K562 (cell line): ENCODE results near the gene TP53BP1. TPM values are rescaled to one million over a fixed set of nuclear protein-coding genes. Genes with fewer than 3 reads are reported as not detected.

Source experiments
- ATAC-seq: fragments of 200-7000 bp; cut with Tn5 transposase; 3 replicates; pipeline ENCODE4 v1.9.1; 2020; ENCODE audit warnings: moderate library complexity
- BruUV-seq: library from RNA; stranded (reverse); fragments of 400-500 nt; replicated peaks from 2 replicates; lab custom pipeline; 2021; lab: Mats Ljungman, UMichigan
- CTCF ChIA-PET: fragments of 300-600 bp; formaldehyde crosslinking; extraction: SDS; loops from one replicate; lab custom pipeline; 2021; ENCODE audit warnings: low intra/inter-chr PET ratio; lab: Yijun Ruan, JAX
- POLR2A ChIA-PET: fragments of 300-600, 350-650 bp; sonication (Branson Sonifier 250); formaldehyde crosslinking; extraction: SDS; loops from one replicate; lab custom pipeline; 2021; ENCODE audit warnings: antibody characterized with exemption, inconsistent platforms; lab: Yijun Ruan, JAX
- DNase-seq, 4 experiments: peaks; one replicate each; pipeline versions ENCODE4 v3.0.0 to v3.0.0-alpha.2; 2011 to 2018; ENCODE audit warnings: low spot score in 3 of 4, mixed read lengths in 3 of 4; ENCODE audit errors: extremely low read depth in 1 of 4
- FAIRE-seq: peaks from 2 replicates; lab custom pipeline; 2011; peaks lifted over from hg19 to GRCh38; lab: Jason Lieb, UNC
- H2AFZ ChIP-seq: 2 replicates; pipeline ENCODE4 v1.6.0; 2011; ENCODE audit warnings: low read depth, low read length, control low read depth, inconsistent platforms
- H3K27ac ChIP-seq: fragments of 200-600 bp; 3 replicates; pipeline ENCODE4 v1.8.0; 2011; ENCODE audit warnings: low read depth, mild to moderate bottlenecking, control low read depth, inconsistent platforms, low read length, moderate library complexity, mixed read lengths; ENCODE audit errors: extremely low read depth
- H3K27me3 ChIP-seq, 2 experiments: fragments of 300-600 bp in 1 of 2; 2 replicates in 1 of 2; 3 replicates in 1 of 2; pipeline versions ENCODE4 v1.6.0 to v1.8.0; 2011; ENCODE audit warnings: inconsistent platforms in 2 of 2, low read length in 2 of 2, mild to moderate bottlenecking in 1 of 2, mixed read lengths in 1 of 2, moderate library complexity in 1 of 2; ENCODE audit not compliant: control insufficient read depth in 2 of 2, insufficient read depth in 2 of 2
- H3K36me3 ChIP-seq: fragments of 300-600 bp; 3 replicates; pipeline ENCODE4 v1.8.0; 2011; ENCODE audit warnings: mild to moderate bottlenecking, low read length, inconsistent platforms; ENCODE audit not compliant: control insufficient read depth, insufficient read depth
- H3K4me1 ChIP-seq, 2 experiments: fragments of 200-600 bp in 1 of 2; replicated peaks in 1 of 2; 2 replicates in 1 of 2; 3 replicates in 1 of 2; pipeline versions ENCODE4 v1.5.1 to v1.8.0; 2011; ENCODE audit warnings: inconsistent platforms in 2 of 2, low read length in 2 of 2, mild to moderate bottlenecking in 1 of 2, mixed read lengths in 1 of 2, moderate library complexity in 1 of 2; ENCODE audit not compliant: control insufficient read depth in 2 of 2, insufficient read depth in 2 of 2
- H3K4me2 ChIP-seq: 2 replicates; pipeline ENCODE4 v1.6.1; 2011; ENCODE audit warnings: low read length, control low read depth, inconsistent platforms, mixed read lengths; ENCODE audit not compliant: insufficient read depth
- H3K4me3 ChIP-seq: fragments of 200-600 bp; sonication (generic), shearing (Covaris generic); 2 replicates; pipeline ENCODE4 v1.5.1; 2016; ENCODE audit warnings: control low read depth, inconsistent platforms
- H3K79me2 ChIP-seq: fragments of 200-600 bp; 3 replicates; pipeline ENCODE4 v1.8.0; 2011; ENCODE audit warnings: low read length, inconsistent platforms; ENCODE audit not compliant: control insufficient read depth, insufficient read depth
- H3K9ac ChIP-seq, 2 experiments: 2 replicates each; pipeline versions ENCODE4 v1.6.0 to v1.6.1; 2011; ENCODE audit warnings: low read depth in 2 of 2, low read length in 2 of 2, control low read depth in 1 of 2, inconsistent platforms in 1 of 2, mild to moderate bottlenecking in 1 of 2, mixed read lengths in 1 of 2; ENCODE audit not compliant: insufficient read depth in 1 of 2
- H3K9me1 ChIP-seq: one replicate; pipeline ENCODE4 v1.6.0; 2011; ENCODE audit warnings: inconsistent platforms, mild to moderate bottlenecking, low read length, moderate library complexity; ENCODE audit not compliant: control insufficient read depth, insufficient read depth
- H3K9me3 ChIP-seq: replicated peaks from 2 replicates; pipeline ENCODE4 v1.5.1; 2011; ENCODE audit warnings: low read depth, low read length, inconsistent platforms; ENCODE audit not compliant: control insufficient read depth, insufficient read depth
- H4K20me1 ChIP-seq: replicated peaks from 2 replicates; pipeline ENCODE4 v1.6.1; 2011; ENCODE audit warnings: low read length, inconsistent platforms, mixed read lengths; ENCODE audit not compliant: control insufficient read depth, insufficient read depth
- ARNT ChIP-seq, 2 experiments: fragments of 450-650 bp; IDR thresholded peaks; 2 replicates each; pipeline ENCODE4 v1.6.1; 2016; ENCODE audit warnings: mild to moderate bottlenecking in 1 of 2
- C11orf30 ChIP-seq: fragments of 450-650 bp; IDR thresholded peaks from 2 replicates; pipeline ENCODE4 v1.6.1; 2016; ENCODE audit warnings: low read depth, mild to moderate bottlenecking
- CGGBP1 ChIP-seq: fragments of 250-450 bp; sonication (Bioruptor Pico); IDR thresholded peaks from 2 replicates; pipeline ENCODE4 v1.9.0; 2021; ENCODE audit warnings: mild to moderate bottlenecking
- PRPF4 ChIP-seq: fragments of 200-400 bp; formaldehyde crosslinking; IDR thresholded peaks from one replicate; pipeline ENCODE4 v1.6.1; 2017; ENCODE audit warnings: low read length, low read depth, mild to moderate bottlenecking; ENCODE audit not compliant: insufficient read depth, poor library complexity, severe bottlenecking
- ZNF24 ChIP-seq: fragments of 450-650 bp; IDR thresholded peaks from 2 replicates; pipeline ENCODE4 v1.6.1; 2016
- ZNF589 ChIP-seq: fragments of 200-800 bp; sonication (Bioruptor generic); IDR thresholded peaks from 2 replicates; pipeline ENCODE4 v1.6.1; 2016; ENCODE audit warnings: low read depth, missing genetic modification characterization, missing compliant biosample characterization
- WGBS: fragments of 100-300 bp; shearing (Covaris generic); methylation state at CpG from one replicate; pipeline ENCODE4 v1.1.6; 2016; ENCODE audit warnings: low coverage, mixed read lengths; ENCODE audit not compliant: insufficient coverage; ENCODE audit errors: missing lambda C conversion rate; 5-methylcytosine and 5-hydroxymethylcytosine counted together
- in situ Hi-C: fragments of 300-500 bp; cut with MboI; formaldehyde crosslinking; loops from 4 replicates; pipeline ENCODE4 v1.15.0; 2018; ENCODE audit warnings: inconsistent platforms, mixed read lengths
- intact Hi-C: fragments of 100-400 bp; cut with micrococcal nuclease; formaldehyde crosslinking; loops from 2 replicates; pipeline ENCODE4 v1.14.2; 2022
- polyA plus RNA-seq, 8 experiments: library from polyadenylated mRNA; depleted of rRNA in 4 of 8; stranded (reverse) in 5 of 8; unstranded in 3 of 8; fragments of >200 nt; fragmentation: Nextera tagmentation in 2 of 8; fragmentation: Illumina TruSeq in 1 of 8; extraction: Ambion mirVana in 2 of 8; extraction: Trizol in 1 of 8; gene quantifications; 2 replicates each; pipeline versions ENCODE4 v1.2.1 to v1.2.3, GENCODE V29; 2011 to 2014; ENCODE audit warnings: inconsistent platforms in 1 of 8, missing spikeins in 1 of 8
- total RNA-seq, 7 experiments: library from RNA; depleted of rRNA in 6 of 7; stranded (reverse); fragments of >200 nt in 6 of 7; fragmentation: Illumina TruSeq in 2 of 7; extraction: Trizol in 2 of 7; gene quantifications; 2 replicates each; pipeline versions ENCODE4 v1.2.1 to v1.2.3, GENCODE V29; 2011 to 2021; ENCODE audit warnings: low replicate concordance in 1 of 7

The TP53BP1 gene
- total and polyA plus RNA-seq, 9 of the 15 experiments (the other 6 are each of a cell fraction or from before 2014, with no cell fraction given): 5.7 to 63.3 (median 30.9) TPM

GRCh38 chr15:43436395-43436794 is 56.6 kb downstream of the TP53BP1 start:
- Histone ChIP-seq H3K9ac (no peak overlapping the region), H3K79me2 (no peaks in the 10 kb centered on the region), H3K27me3 (no peaks in the 10 kb centered on the region), H4K20me1 (no peaks in the 10 kb centered on the region), H3K9me1 (no peaks in the 10 kb centered on the region), H3K4me3 (no peak overlapping the region), H3K27ac (no peak overlapping the region), H3K4me2 (no peak overlapping the region), H2AFZ (no peak overlapping the region), H3K36me3 (peaks cover 34% of the 10 kb centered on the region; the same call in 2 of the 3 replicates), H3K9me3 (no peaks in the 10 kb centered on the region)
- CTCF ChIA-PET: no interaction called here
- intact Hi-C loops: no loop called here
- 81% methylated on average over 7 of the region's 7 CpGs for WGBS
- no peak for DNase-seq
- in situ Hi-C loops: loop anchor here (25.0 kb wide), 2 partner anchors 151 to 251 kb away; partner anchors contain the start of genes CKMT1A, CKMT1B and PPIP5K1
- no peak for FAIRE-seq
- ATAC-seq: no peak
- POLR2A ChIA-PET: no interaction called here
- BruUV-seq: no TSS peak
- no peak for TF ChIP-seq C11orf30
- TF ChIP-seq ZNF589 (CRISPR knock-in tag): no peak
- no peak for TF ChIP-seq ARNT (IDR thresholded peaks at IDR 0.05)
- no peak for TF ChIP-seq CGGBP1 (CRISPR knock-in tag)
- no peak for TF ChIP-seq ZNF24
- TF ChIP-seq PRPF4: no peak
- TF ChIP-seq, all 486 proteins: peak for 0
- H3K4me1 ChIP-seq: peaks cover 3 to 20% of the 10 kb centered on the region in 2 experiments; a peak in 3 of 5 replicates
